ENCODE data around the gene UNC93A.
"Not testable (repeated sequence)": the region's sequence is repeated elsewhere in the genome, so short reads cannot be mapped to it uniquely, and the experiment has no call there.

UNC93A gene

GRCh38 chr6:167247814-167248595, 43.1 kb upstream of the UNC93A start:
- no peak overlapping the region for H3K4me3 ChIP-seq (ENCODE audit: low read length)
- DNase-seq (ENCODE audit: low read depth) = no peak
- TF ChIP-seq CTCF (conservative IDR thresholded peaks at IDR 0.05; ENCODE audit: low read depth, low read length) = no peak

GRCh38 chr6:167248878-167249455, 42.1 kb upstream of the UNC93A start:
- not testable (repeated sequence) for H3K4me3 ChIP-seq (ENCODE audit: low read length); DNase-seq (ENCODE audit: low read depth)

GRCh38 chr6:167252271-167252670, 38.8 kb upstream of the UNC93A start:
- no peak overlapping the region for H3K4me3 ChIP-seq (ENCODE audit: low read length)
- no peak for DNase-seq (ENCODE audit: low read depth)
- TF ChIP-seq CTCF (conservative IDR thresholded peaks at IDR 0.05; ENCODE audit: low read depth, low read length) = no peak

- no peak overlapping the region for H3K4me3 ChIP-seq (ENCODE audit: low read length)
- no peak for TF ChIP-seq CTCF (conservative IDR thresholded peaks at IDR 0.05; ENCODE audit: low read depth, low read length)
Observed at GRCh38 chr6:167255918-167256553, 35.1 kb upstream of the UNC93A start.

GRCh38 chr6:167258646-167259045, 32.5 kb upstream of the UNC93A start:
- no peak overlapping the region for H3K4me3 ChIP-seq (ENCODE audit: low read length)
- no peak for DNase-seq (ENCODE audit: low read depth)
- no peak for TF ChIP-seq CTCF (conservative IDR thresholded peaks at IDR 0.05; ENCODE audit: low read depth, low read length)

More at GRCh38 chr6:167255918-167256553, 35.1 kb upstream of the UNC93A start:
- no peak for DNase-seq (ENCODE audit: low read depth)

- DNase-seq (ENCODE audit: low read depth); H3K4me3 ChIP-seq (ENCODE audit: low read length): not testable (repeated sequence)
Observed at GRCh38 chr6:167266057-167266829, 24.9 kb upstream of the UNC93A start.

GRCh38 chr6:167266830-167267555, 24.1 kb upstream of the UNC93A start:
- no peak for DNase-seq (ENCODE audit: low read depth)
- TF ChIP-seq CTCF (conservative IDR thresholded peaks at IDR 0.05; ENCODE audit: low read depth, low read length) = no peak
- no peak overlapping the region for H3K4me3 ChIP-seq (ENCODE audit: low read length)

GRCh38 chr6:167267556-167267898, 23.6 kb upstream of the UNC93A start:
- not testable (repeated sequence) for DNase-seq (ENCODE audit: low read depth); H3K4me3 ChIP-seq (ENCODE audit: low read length)
